ENCODE results near the gene MEF2A.
"Not testable (repeated sequence)": the region's sequence is repeated elsewhere in the genome, so short reads cannot be mapped to it uniquely, and the experiment has no call there.

Gene MEF2A

GRCh38 chr15:99645951-99646350 is 80.2 kb downstream of the MEF2A start:
- no peak for DNase-seq (ENCODE audit: low spot score)

GRCh38 chr15:99651023-99651807 is 85.4 kb downstream of the MEF2A start:
- DNase-seq (ENCODE audit: low spot score) = peak; percentile 79

- DNase-seq (ENCODE audit: low spot score) = no peak
Measured at GRCh38 chr15:99656205-99656604, 90.4 kb downstream of the MEF2A start.

- no peak for DNase-seq (ENCODE audit: low spot score)
Measured at GRCh38 chr15:99657996-99658395, 92.2 kb downstream of the MEF2A start.

- no peak for DNase-seq (ENCODE audit: low spot score)
Measured at GRCh38 chr15:99662903-99663302, 97.1 kb downstream of the MEF2A start.

GRCh38 chr15:99666073-99666472 is 100.3 kb downstream of the MEF2A start:
- DNase-seq (ENCODE audit: low spot score) = not testable (repeated sequence)

- no peak for DNase-seq (ENCODE audit: low spot score)
Measured at GRCh38 chr15:99668533-99669182, 102.9 kb downstream of the MEF2A start.

- DNase-seq (ENCODE audit: low spot score) = no peak
Measured at GRCh38 chr15:99669250-99669649, 103.5 kb downstream of the MEF2A start.

GRCh38 chr15:99671926-99672635 is 106.3 kb downstream of the MEF2A start:
- no peak for DNase-seq (ENCODE audit: low spot score)

GRCh38 chr15:99673111-99673510 is 107.3 kb downstream of the MEF2A start:
- no peak for DNase-seq (ENCODE audit: low spot score)

- no peak for DNase-seq (ENCODE audit: low spot score)
Measured at GRCh38 chr15:99674279-99674678, 108.5 kb downstream of the MEF2A start.

GRCh38 chr15:99677540-99678134 is 111.9 kb downstream of the MEF2A start:
- DNase-seq (ENCODE audit: low spot score) = no peak

GRCh38 chr15:99680276-99680675 is 114.5 kb downstream of the MEF2A start:
- DNase-seq (ENCODE audit: low spot score) = no peak

- no peak for DNase-seq (ENCODE audit: low spot score)
Measured at GRCh38 chr15:99681990-99682389, 116.2 kb downstream of the MEF2A start.

- DNase-seq (ENCODE audit: low spot score) = peak; percentile 49
Measured at GRCh38 chr15:99682455-99682854, 116.7 kb downstream of the MEF2A start.

- DNase-seq (ENCODE audit: low spot score) = no peak
Measured at GRCh38 chr15:99683000-99683670, 117.4 kb downstream of the MEF2A start.

- no peak for DNase-seq (ENCODE audit: low spot score)
Measured at GRCh38 chr15:99686290-99686689, 120.5 kb downstream of the MEF2A start.

- no peak for DNase-seq (ENCODE audit: low spot score)
Measured at GRCh38 chr15:99692825-99693224, 127.0 kb downstream of the MEF2A start.

GRCh38 chr15:99696096-99696495 is 130.3 kb downstream of the MEF2A start:
- no peak for DNase-seq (ENCODE audit: low spot score)

GRCh38 chr15:99702895-99703602 is 137.3 kb downstream of the MEF2A start:
- DNase-seq (ENCODE audit: low spot score) = no peak
